SK-N-SH (cell line): ENCODE results near the gene COL5A2. TPM values are rescaled to one million over a fixed set of nuclear protein-coding genes. Genes with fewer than 3 reads are reported as not detected.

Source experiments
- CTCF ChIA-PET: fragments of 300-600, 350-600 bp; formaldehyde crosslinking; extraction: SDS; loops from one replicate; lab custom pipeline; 2021; lab: Yijun Ruan, JAX
- POLR2A ChIA-PET: fragments of 350-600 bp; sonication (Branson Sonifier 250); formaldehyde crosslinking; extraction: SDS; loops from one replicate; lab custom pipeline; 2020; ENCODE audit warnings: antibody characterized with exemption, inconsistent platforms; lab: Yijun Ruan, JAX
- DNase-seq: peaks from one replicate; pipeline ENCODE4 v3.0.0; 2012
- H2AFZ ChIP-seq: fragments of 200-600 bp; sonication (generic); 2 replicates; pipeline ENCODE4 v1.8.1; 2016; ENCODE audit warnings: antibody characterized with exemption, mild to moderate bottlenecking, low read depth
- H3F3A ChIP-seq: fragments of 200-600 bp; sonication (generic); replicated peaks from 2 replicates; pipeline ENCODE3; 2016; ENCODE audit warnings: antibody characterized with exemption, mild to moderate bottlenecking; ENCODE audit not compliant: insufficient read depth
- H3K27ac ChIP-seq, 2 experiments: fragments of 200-500 bp in 1 of 2; fragments of 200-600 bp in 1 of 2; sonication (Bioruptor generic) in 1 of 2; sonication (generic), shearing (Covaris generic) in 1 of 2; 2 replicates each; pipeline versions ENCODE4 v1.5.1 to v1.6.1; 2014 to 2016; ENCODE audit warnings: low read depth in 2 of 2, inconsistent platforms in 1 of 2, low read length in 1 of 2, mild to moderate bottlenecking in 1 of 2, mixed read lengths in 1 of 2
- H3K27me3 ChIP-seq: fragments of 200-600 bp; sonication (generic), shearing (Covaris generic); 2 replicates; pipeline ENCODE4 v1.6.1; 2016; ENCODE audit warnings: mixed run types; ENCODE audit not compliant: insufficient read depth
- H3K36me3 ChIP-seq, 2 experiments: fragments of 200-500 bp in 1 of 2; fragments of 200-600 bp in 1 of 2; sonication (Bioruptor generic) in 1 of 2; sonication (generic) in 1 of 2; replicated peaks in 1 of 2; 2 replicates each; pipeline versions ENCODE3 to v1.5.1; 2014 to 2016; ENCODE audit warnings: low read length in 1 of 2, mild to moderate bottlenecking in 1 of 2; ENCODE audit not compliant: insufficient read depth in 2 of 2, control insufficient read depth in 1 of 2
- H3K4me1 ChIP-seq, 2 experiments: fragments of 200-500 bp in 1 of 2; fragments of 200-600 bp in 1 of 2; sonication (Bioruptor generic) in 1 of 2; sonication (generic), shearing (Covaris generic) in 1 of 2; 2 replicates each; pipeline versions ENCODE4 v1.5.1 to v1.6.1; 2014 to 2016; ENCODE audit warnings: low read depth in 1 of 2, low read length in 1 of 2, mixed run types in 1 of 2; ENCODE audit not compliant: insufficient read depth in 2 of 2, control insufficient read depth in 1 of 2
- H3K4me2 ChIP-seq: fragments of 200-600 bp; sonication (generic), shearing (Covaris generic); 2 replicates; pipeline ENCODE4 v1.6.1; 2017; ENCODE audit warnings: mixed run types
- H3K4me3 ChIP-seq, 2 experiments: fragments of 200-500 bp in 1 of 2; fragments of 200-600 bp in 1 of 2; sonication (Bioruptor generic) in 1 of 2; sonication (generic), shearing (Covaris generic) in 1 of 2; 2 replicates each; pipeline versions ENCODE4 v1.5.1 to v1.8.1; 2014 to 2016; ENCODE audit warnings: low read depth in 2 of 2, inconsistent platforms in 1 of 2, low read length in 1 of 2, mild to moderate bottlenecking in 1 of 2, mixed read lengths in 1 of 2, moderate library complexity in 1 of 2
- H3K79me2 ChIP-seq: fragments of 200-600 bp; sonication (generic); 2 replicates; pipeline ENCODE4 v1.8.1; 2017; ENCODE audit warnings: mild to moderate bottlenecking; ENCODE audit not compliant: insufficient read depth
- H3K9ac ChIP-seq: fragments of 200-600 bp; sonication (generic); 2 replicates; pipeline ENCODE4 v1.6.1; 2017; ENCODE audit warnings: mixed run types
- H3K9me2 ChIP-seq: fragments of 200-600 bp; sonication (generic); 2 replicates; pipeline ENCODE4 v1.6.1; 2017; ENCODE audit warnings: mixed run types
- H3K9me3 ChIP-seq: fragments of 200-600 bp; sonication (generic); 2 replicates; pipeline ENCODE4 v1.6.1; 2017; ENCODE audit warnings: mixed run types, mild to moderate bottlenecking, moderate library complexity
- H4K20me1 ChIP-seq: fragments of 200-600 bp; sonication (generic); 2 replicates; pipeline ENCODE4 v1.6.1; 2017; ENCODE audit warnings: mild to moderate bottlenecking, mixed run types; ENCODE audit not compliant: insufficient read depth
- MEF2A ChIP-seq: IDR thresholded peaks from 2 replicates; pipeline ENCODE4 v1.4.0; 2012; ENCODE audit warnings: low read depth, borderline replicate concordance
- POLR2AphosphoS5 ChIP-seq: IDR thresholded peaks from 2 replicates; pipeline ENCODE4 v1.6.1; 2012; ENCODE audit warnings: low read depth, low read length
- RFX5 ChIP-seq: IDR thresholded peaks from 2 replicates; pipeline ENCODE4 v1.6.1; 2012; ENCODE audit warnings: mild to moderate bottlenecking, improper control_type of control experiment, low read length
- TCF12 ChIP-seq: IDR thresholded peaks from 2 replicates; pipeline ENCODE4 v1.4.0; 2012
- USF2 ChIP-seq: fragments of 150-350 bp; IDR thresholded peaks from 2 replicates; pipeline ENCODE4 v1.6.1; 2017; ENCODE audit warnings: antibody characterized with exemption, low read length, low read depth, borderline replicate concordance
- WGBS: methylation state at CpG from one replicate; pipeline ENCODE4 v1.1.6; 2017; ENCODE audit warnings: low lambda C conversion rate; 5-methylcytosine and 5-hydroxymethylcytosine counted together
- polyA plus RNA-seq, 3 experiments: library from polyadenylated mRNA; depleted of rRNA; stranded (reverse); fragments of >200 nt; gene quantifications; 2 replicates each; pipeline ENCODE4 v1.2.3, GENCODE V29; 2012

The COL5A2 gene
- polyA plus RNA-seq, 1 of the 3 experiments (the other 2 are of a cell fraction): 20.4 TPM

GRCh38 chr2:189050165-189050712 lies 129.3 kb downstream of the COL5A2 start:
- Histone ChIP-seq H3K4me1 (peaks cover 0 to 4% of the 10 kb centered on the region in 2 experiments; a peak in 1 of 4 replicates), H3K36me3 (peaks cover 19 to 26% of the 10 kb centered on the region in 2 experiments), H3K4me3 (no peak overlapping the region), H3K27ac (no peak overlapping the region; a peak in 1 of 4 replicates), H3K79me2 (no peaks in the 10 kb centered on the region), H3K9me2 (no peaks in the 10 kb centered on the region), H3K9me3 (no peaks in the 10 kb centered on the region), H2AFZ (no peak overlapping the region), H3F3A (no peaks in the 10 kb centered on the region), H3K27me3 (no peaks in the 10 kb centered on the region), H4K20me1 (no peaks in the 10 kb centered on the region), H3K4me2 (no peak overlapping the region), H3K9ac (no peak overlapping the region)
- ChIA-PET POLR2A (no interaction called here), CTCF (interaction anchor here (0.6 kb wide), 1 partner anchor 237 kb away, joined by 3 read pairs; no protein-coding TSS in a partner anchor)
- 95% methylated on average over 6 of the region's 7 CpGs for WGBS
- no peak for DNase-seq
- TF ChIP-seq USF2: no peak
- TF ChIP-seq RFX5: no peak
- TF ChIP-seq, all 33 proteins: peak for 0

- H3K9me3 ChIP-seq: no peaks in the 10 kb centered on the region
- no peaks in the 10 kb centered on the region for H4K20me1 ChIP-seq
- no peak overlapping the region for H3K4me2 ChIP-seq
- no peaks in the 10 kb centered on the region for H3F3A ChIP-seq
- H2AFZ ChIP-seq: no peak overlapping the region
- TF ChIP-seq MEF2A: no peak
- TF ChIP-seq, all 33 proteins: peak for 0
- no peak overlapping the region; a peak in 1 of 4 replicates for H3K27ac ChIP-seq
- DNase-seq: no peak
- no peak overlapping the region for H3K4me3 ChIP-seq
- ChIA-PET CTCF (no interaction called here), POLR2A (no interaction called here)
- no peak overlapping the region for H3K9ac ChIP-seq
- WGBS: 97% methylated on average over 1 of the region's 1 CpG
- H3K4me1 ChIP-seq: peaks cover 0 to 4% of the 10 kb centered on the region in 2 experiments; a peak in 1 of 4 replicates
- H3K79me2 ChIP-seq: no peaks in the 10 kb centered on the region
- H3K9me2 ChIP-seq: no peaks in the 10 kb centered on the region
- H3K27me3 ChIP-seq: no peaks in the 10 kb centered on the region
- H3K36me3 ChIP-seq: peaks cover 19 to 26% of the 10 kb centered on the region in 2 experiments
Observed at GRCh38 chr2:189049709-189050164, 129.8 kb downstream of the COL5A2 start.

GRCh38 chr2:189048189-189048588 lies 131.4 kb downstream of the COL5A2 start:
- H3K9me3 ChIP-seq: no peaks in the 10 kb centered on the region
- TF ChIP-seq TCF12 (no peak), POLR2AphosphoS5 (no peak)
- TF ChIP-seq, all 33 proteins: peak for 0
- H3F3A ChIP-seq: no peaks in the 10 kb centered on the region
- H3K9me2 ChIP-seq: no peaks in the 10 kb centered on the region
- no peak overlapping the region for H2AFZ ChIP-seq
- DNase-seq: no peak
- H3K36me3 ChIP-seq: peaks cover 19 to 29% of the 10 kb centered on the region in 2 experiments
- peaks cover 0 to 4% of the 10 kb centered on the region in 2 experiments; a peak in 2 of 4 replicates for H3K4me1 ChIP-seq
- CTCF ChIA-PET: no interaction called here
- no peak overlapping the region for H3K4me2 ChIP-seq
- POLR2A ChIA-PET: no interaction called here
- WGBS: 96% methylated on average over 3 of the region's 3 CpGs
- no peak overlapping the region for H3K9ac ChIP-seq
- H4K20me1 ChIP-seq: no peaks in the 10 kb centered on the region
- H3K4me3 ChIP-seq: no peak overlapping the region
- H3K27ac ChIP-seq: no peak overlapping the region
- H3K27me3 ChIP-seq: no peaks in the 10 kb centered on the region
- no peaks in the 10 kb centered on the region for H3K79me2 ChIP-seq
